T-cell (primary cell): Measurements from ENCODE around the gene XRCC2. TPM values are rescaled to one million over a fixed set of nuclear protein-coding genes. Genes with fewer than 3 reads are reported as not detected.

Experiments
- ATAC-seq, 4 experiments: fragments of 200-7000 bp in 3 of 4; fragments of 150-1000 bp in 1 of 4; cut with Tn5 transposase; replicated peaks in 1 of 4; 1 replicate in 3 of 4; 2 replicates in 1 of 4; pipeline ENCODE4 v1.10.0; 2021; ENCODE audit warnings: moderate library complexity in 3 of 4, mild to moderate bottlenecking in 2 of 4, moderate number of reproducible peaks in 1 of 4
- CTCF ChIA-PET, 2 donors: fragments of 300-600 bp; sonication (Branson Sonifier 250); formaldehyde crosslinking; loops; one replicate each; lab custom pipeline; 2022; ENCODE audit warnings: antibody characterized with exemption in 2 of 2; lab: Charles Lee
- POLR2A ChIA-PET, 2 donors: fragments of 300-600 bp; sonication (Branson Sonifier 250); formaldehyde crosslinking; loops; one replicate each; lab custom pipeline; 2022; ENCODE audit warnings: antibody characterized with exemption in 2 of 2; lab: Charles Lee
- DNase-seq, 35 experiments: peaks; one replicate each; pipeline versions ENCODE4 v3.0.0 to v3.0.0-alpha.2; 2013 to 2023
- H3K27ac ChIP-seq: one replicate; pipeline ENCODE4 v1.5.1; 2013; ENCODE audit warnings: low read length
- H3K27me3 ChIP-seq, 2 experiments: replicated peaks in 1 of 2; 1 replicate in 1 of 2; 2 replicates in 1 of 2; pipeline versions ENCODE4 v1.6.1 to v1.7.0; 2013; ENCODE audit warnings: low read length in 1 of 2, mixed read lengths in 1 of 2; ENCODE audit not compliant: control insufficient read depth in 2 of 2, insufficient read depth in 2 of 2; ENCODE audit errors: extremely low read depth in 1 of 2
- H3K36me3 ChIP-seq, 2 donors: 1 replicate in 1 of 2; 2 replicates in 1 of 2; pipeline versions ENCODE4 v1.6.1 to v1.7.0; 2013; ENCODE audit warnings: low read length in 1 of 2; ENCODE audit not compliant: control insufficient read depth in 2 of 2, insufficient read depth in 1 of 2; ENCODE audit errors: extremely low read depth in 1 of 2
- H3K4me1 ChIP-seq, 2 experiments: 1 replicate in 1 of 2; 2 replicates in 1 of 2; pipeline versions ENCODE4 v1.6.1 to v1.7.0; 2013; ENCODE audit warnings: low read length in 2 of 2, mixed read lengths in 1 of 2; ENCODE audit not compliant: insufficient read depth in 2 of 2, control insufficient read depth in 1 of 2; ENCODE audit errors: extremely low read depth in 1 of 2
- H3K4me3 ChIP-seq, 2 donors: 1 replicate in 1 of 2; 2 replicates in 1 of 2; pipeline versions ENCODE4 v1.5.1 to v1.7.0; 2013; ENCODE audit warnings: mild to moderate bottlenecking in 2 of 2, low read length in 1 of 2, moderate library complexity in 1 of 2; ENCODE audit not compliant: control insufficient read depth in 1 of 2; ENCODE audit errors: extremely low read depth in 1 of 2
- H3K9me3 ChIP-seq: 2 replicates; pipeline ENCODE4 v1.7.0; 2013
- H3K27ac Mint-ChIP-seq, 2 donors: one replicate each; pipeline ENCODE4 v1.8.0; 2020 to 2021; ENCODE audit warnings: mild to moderate bottlenecking in 2 of 2, mixed read lengths in 2 of 2
- H3K27me3 Mint-ChIP-seq, 2 donors: one replicate each; pipeline ENCODE4 v1.8.0; 2021 to 2022; ENCODE audit warnings: mixed read lengths in 2 of 2
- H3K36me3 Mint-ChIP-seq: one replicate; pipeline ENCODE4 v1.8.0; 2021; ENCODE audit warnings: mixed read lengths
- H3K4me1 Mint-ChIP-seq, 3 donors: one replicate each; pipeline ENCODE4 v1.8.0; 2020 to 2022; ENCODE audit warnings: mixed read lengths in 3 of 3, mild to moderate bottlenecking in 1 of 3
- H3K4me3 Mint-ChIP-seq, 3 donors: one replicate each; pipeline ENCODE4 v1.8.0; 2020 to 2022; ENCODE audit warnings: mild to moderate bottlenecking in 3 of 3, mixed read lengths in 3 of 3, moderate library complexity in 3 of 3
- H3K9me3 Mint-ChIP-seq, 3 donors: one replicate each; pipeline ENCODE4 v1.8.0; 2020 to 2022; ENCODE audit warnings: mixed read lengths in 3 of 3
- WGBS: methylation state at CpG from one replicate; pipeline ENCODE4 v1.1.5; 2013; ENCODE audit warnings: missing lambda C conversion rate; ENCODE audit not compliant: insufficient coverage; 5-methylcytosine and 5-hydroxymethylcytosine counted together
- total RNA-seq, 35 experiments: library from RNA in 6 of 35; stranded (reverse) in 6 of 35; fragments of 120-200 nt in 1 of 35; gene quantifications; one replicate each; pipeline versions ENCODE4 v1.2.1 to v1.2.4 and lab custom pipeline; 2013 to 2026

Gene XRCC2
- total RNA-seq, 5 donors from 2014 or later (not counting 1 experiment from before 2014, with no cell fraction given) = 0.35 to 1.3 (median 0.86) TPM

DNA sequence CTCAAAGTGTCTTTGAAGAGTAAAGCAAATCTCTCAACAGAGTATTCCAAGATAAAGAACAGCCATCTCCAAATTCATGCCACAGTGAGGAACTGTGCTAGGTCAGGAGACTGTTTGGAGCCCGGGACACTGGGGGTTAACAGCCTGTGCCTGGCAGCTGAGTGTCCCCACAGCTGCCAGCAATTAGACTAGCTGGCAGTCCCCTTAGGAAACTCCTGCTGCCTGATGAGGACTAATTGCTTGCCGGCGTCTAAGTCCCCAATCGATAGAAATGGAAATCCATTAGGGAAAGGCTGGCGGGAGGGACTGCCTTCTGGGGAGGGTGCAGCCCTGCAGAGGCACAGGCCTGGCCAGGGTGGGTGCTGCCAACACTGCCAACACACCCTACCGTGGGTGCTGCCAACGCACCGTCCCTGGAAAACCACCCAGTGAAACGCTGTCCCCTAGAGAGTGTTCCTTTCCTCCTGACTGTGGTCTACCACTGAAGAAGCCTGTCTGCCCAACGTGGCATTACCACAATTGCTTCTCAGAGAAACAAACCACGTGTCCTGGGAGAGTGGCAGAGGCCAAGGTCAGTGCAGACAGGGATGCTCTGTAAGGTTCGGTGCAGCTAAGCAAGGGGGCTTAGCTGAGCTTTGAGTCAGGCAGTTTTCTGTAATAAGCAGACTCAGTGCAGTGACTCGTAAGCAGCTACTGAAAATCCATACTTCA lies 60.8 kb downstream of the XRCC2 start:
- ChIA-PET CTCF (no interaction called here), POLR2A (no interaction called here)
- 39% methylated on average over 11 of the region's 13 CpGs for WGBS
- H3K4me1 Mint-ChIP-seq = no peaks in the 10 kb centered on the region
- H3K9me3 Mint-ChIP-seq = peaks cover 0 to 5% (median 0%) of the 10 kb centered on the region in 3 donors
- no peak overlapping the region for H3K27ac Mint-ChIP-seq
- H3K4me3 Mint-ChIP-seq = no peak overlapping the region
- H3K27ac ChIP-seq = no peak overlapping the region
- no peak for DNase-seq
- no peaks in the 10 kb centered on the region for H3K36me3 ChIP-seq
- no peaks in the 10 kb centered on the region for H3K27me3 Mint-ChIP-seq
- H3K27me3 ChIP-seq = peaks cover 0 to 7% of the 10 kb centered on the region in 2 experiments
- peaks cover 4% of the 10 kb centered on the region for H3K36me3 Mint-ChIP-seq
- H3K9me3 ChIP-seq = no peaks in the 10 kb centered on the region
- no peaks in the 10 kb centered on the region for H3K4me1 ChIP-seq
- no peak overlapping the region for H3K4me3 ChIP-seq
- ATAC-seq = no peak

DNA sequence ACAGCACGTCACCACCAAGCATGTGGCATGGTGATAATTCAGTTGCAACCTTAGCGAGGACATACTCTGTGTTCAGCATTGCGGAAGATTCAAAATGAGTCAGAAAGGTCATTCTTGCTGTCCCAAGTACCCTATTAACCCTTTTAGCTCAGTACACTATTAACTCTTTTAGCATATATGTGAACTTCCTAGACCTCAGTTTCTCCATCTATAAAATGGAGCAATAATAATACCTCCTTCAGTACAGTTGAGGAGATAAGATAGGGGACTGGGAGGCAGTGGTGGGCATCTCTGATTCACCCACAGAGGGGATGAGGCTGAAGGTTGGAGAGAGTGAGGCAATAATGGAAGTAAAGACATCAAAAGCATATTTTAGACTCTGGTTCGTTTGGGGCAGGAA lies 67.3 kb downstream of the XRCC2 start:
- WGBS = 92% methylated on average over 2 of the region's 4 CpGs
- Histone ChIP-seq H3K4me3 (no peak overlapping the region), H3K27me3 (peaks cover 0 to 3% of the 10 kb centered on the region in 2 experiments), H3K4me1 (no peaks in the 10 kb centered on the region), H3K36me3 (no peaks in the 10 kb centered on the region), H3K27ac (no peak overlapping the region), H3K9me3 (no peaks in the 10 kb centered on the region)
- H3K36me3 Mint-ChIP-seq = peaks cover 4% of the 10 kb centered on the region
- H3K27me3 Mint-ChIP-seq = no peaks in the 10 kb centered on the region
- DNase-seq = no peak
- H3K9me3 Mint-ChIP-seq = peaks cover 0 to 5% (median 0%) of the 10 kb centered on the region in 3 donors
- ChIA-PET POLR2A (no interaction called here), CTCF (no interaction called here)
- no peaks in the 10 kb centered on the region for H3K4me1 Mint-ChIP-seq
- ATAC-seq = no peak
- no peak overlapping the region for H3K4me3 Mint-ChIP-seq
- no peak overlapping the region for H3K27ac Mint-ChIP-seq

DNA sequence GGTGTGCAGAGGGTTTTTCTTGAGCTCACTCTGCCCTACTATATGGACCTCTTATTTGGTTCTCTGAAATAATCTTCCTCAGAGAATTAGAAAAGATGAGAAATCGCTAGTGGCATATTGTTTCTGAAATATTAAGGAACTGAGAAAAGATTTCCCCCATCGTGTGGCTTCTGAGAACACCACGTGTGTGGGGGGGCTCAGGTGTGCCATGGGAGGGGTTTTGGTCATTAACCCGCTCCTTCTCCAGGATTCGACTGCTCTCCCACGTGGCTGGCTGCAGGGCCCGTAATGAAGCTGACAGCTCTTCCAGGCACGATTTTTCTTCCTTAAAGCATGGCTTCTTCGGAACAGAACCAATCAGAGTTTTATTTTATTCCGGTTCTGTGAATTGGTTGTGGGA lies 67.7 kb downstream of the XRCC2 start:
- H3K4me1 Mint-ChIP-seq = no peaks in the 10 kb centered on the region

DNA sequence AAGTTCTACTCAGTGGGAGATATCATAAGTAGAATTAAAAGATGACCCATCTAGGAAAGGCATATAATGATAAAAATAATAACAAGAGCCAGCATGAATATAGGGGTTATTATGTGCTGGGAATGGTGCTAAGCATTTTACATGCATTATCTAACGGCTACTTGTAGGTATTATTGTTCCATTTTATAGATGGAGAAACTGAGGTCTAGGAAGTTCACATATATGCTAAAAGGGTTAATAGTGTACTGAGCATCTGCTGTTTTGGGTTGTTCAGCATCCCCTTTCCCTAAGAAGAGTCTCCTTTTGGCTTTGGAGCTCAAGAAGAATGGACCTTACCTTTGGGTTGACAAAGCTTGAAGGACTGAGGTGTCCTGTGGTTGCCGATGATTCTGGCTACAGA lies 68.9 kb downstream of the XRCC2 start:
- H3K4me1 ChIP-seq = no peaks in the 10 kb centered on the region
- ATAC-seq (no peak), DNase-seq (no peak)
- no peaks in the 10 kb centered on the region for H3K4me1 Mint-ChIP-seq
- WGBS = no CpG with 5 or more reads among the region's 2 CpGs
- H3K9me3 ChIP-seq = no peaks in the 10 kb centered on the region
- no peak overlapping the region for H3K27ac ChIP-seq
- ChIA-PET POLR2A (no interaction called here), CTCF (no interaction called here)
- no peaks in the 10 kb centered on the region for H3K36me3 ChIP-seq
- H3K27ac Mint-ChIP-seq = no peak overlapping the region
- peaks cover 0 to 3% of the 10 kb centered on the region in 2 experiments for H3K27me3 ChIP-seq
- H3K36me3 Mint-ChIP-seq = no peaks in the 10 kb centered on the region
- H3K27me3 Mint-ChIP-seq = no peaks in the 10 kb centered on the region
- no peak overlapping the region for H3K4me3 Mint-ChIP-seq
- no peak overlapping the region for H3K4me3 ChIP-seq
- no peaks in the 10 kb centered on the region for H3K9me3 Mint-ChIP-seq

More for the DNA sequence above, 67.7 kb downstream of the XRCC2 start:
- peaks cover 4% of the 10 kb centered on the region for H3K36me3 Mint-ChIP-seq
- Histone ChIP-seq H3K27ac (no peak overlapping the region), H3K4me1 (no peaks in the 10 kb centered on the region), H3K27me3 (peaks cover 0 to 3% of the 10 kb centered on the region in 2 experiments), H3K4me3 (no peak overlapping the region), H3K36me3 (no peaks in the 10 kb centered on the region), H3K9me3 (no peaks in the 10 kb centered on the region)
- ATAC-seq (no peak), DNase-seq (no peak)
- H3K4me3 Mint-ChIP-seq = no peak overlapping the region
- peaks cover 0 to 5% (median 0%) of the 10 kb centered on the region in 3 donors for H3K9me3 Mint-ChIP-seq
- WGBS = 86% methylated on average over 6 of the region's 10 CpGs
- ChIA-PET POLR2A (no interaction called here), CTCF (no interaction called here)
- no peaks in the 10 kb centered on the region for H3K27me3 Mint-ChIP-seq
- no peak overlapping the region for H3K27ac Mint-ChIP-seq

DNA sequence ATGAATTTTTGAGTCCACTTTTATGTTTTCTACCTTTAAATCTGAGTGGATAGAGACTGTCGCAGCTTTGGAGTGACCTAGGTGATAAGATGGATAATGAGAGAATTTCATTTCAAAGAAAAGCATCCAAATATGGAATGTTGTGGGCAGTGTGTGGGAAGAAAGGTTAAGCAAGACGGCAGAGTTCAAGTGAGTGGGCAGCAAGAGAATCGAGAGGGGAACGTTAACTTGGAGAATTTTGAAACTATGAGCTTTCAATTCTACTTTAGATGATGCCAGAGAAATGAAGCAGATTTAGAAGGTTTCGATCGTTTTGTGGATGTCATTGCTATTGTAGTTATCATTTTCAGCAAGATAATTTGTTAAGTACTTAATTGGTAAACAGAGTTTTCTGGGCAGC lies 73.0 kb downstream of the XRCC2 start:
- Histone ChIP-seq H3K36me3 (no peaks in the 10 kb centered on the region), H3K4me3 (no peak overlapping the region), H3K27me3 (no peaks in the 10 kb centered on the region), H3K27ac (no peak overlapping the region), H3K4me1 (no peaks in the 10 kb centered on the region), H3K9me3 (no peaks in the 10 kb centered on the region)
- CTCF ChIA-PET = no interaction called here
- ATAC-seq (no peak), DNase-seq (no peak)
- 51% methylated on average over 3 of the region's 6 CpGs for WGBS
- no peaks in the 10 kb centered on the region for H3K9me3 Mint-ChIP-seq
- no peaks in the 10 kb centered on the region for H3K36me3 Mint-ChIP-seq
- H3K27ac Mint-ChIP-seq = no peak overlapping the region
- H3K27me3 Mint-ChIP-seq = no peaks in the 10 kb centered on the region
- POLR2A ChIA-PET = no interaction called here
- no peak overlapping the region for H3K4me3 Mint-ChIP-seq
- H3K4me1 Mint-ChIP-seq = no peaks in the 10 kb centered on the region

DNA sequence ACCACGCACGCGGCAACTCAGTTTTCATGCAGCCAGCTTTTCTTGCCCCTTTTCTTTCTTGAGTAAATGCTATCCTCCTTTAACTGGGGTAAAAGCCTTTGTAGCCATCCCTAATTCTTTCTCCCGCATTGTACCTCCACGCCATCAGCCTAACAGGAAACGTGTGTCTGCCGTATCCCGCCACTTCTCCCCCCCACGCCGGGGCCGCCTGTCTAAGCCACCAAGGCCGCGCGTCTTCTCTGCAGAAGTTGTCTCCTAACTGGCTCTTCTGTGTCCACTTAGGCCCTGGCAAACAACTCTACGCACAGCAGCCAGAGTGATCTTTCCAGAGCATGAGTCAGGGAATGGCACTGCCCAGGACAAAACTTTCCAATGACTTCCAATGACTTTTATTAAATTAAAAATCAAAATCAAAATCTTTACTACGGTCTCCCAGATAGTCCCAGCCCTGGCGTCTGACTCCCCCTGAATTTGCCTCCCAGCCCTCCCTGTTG lies 74.6 kb downstream of the XRCC2 start:
- Histone ChIP-seq H3K27ac (no peak overlapping the region), H3K4me3 (no peak overlapping the region), H3K9me3 (no peaks in the 10 kb centered on the region), H3K36me3 (no peaks in the 10 kb centered on the region), H3K27me3 (no peaks in the 10 kb centered on the region), H3K4me1 (no peaks in the 10 kb centered on the region)
- 89% methylated on average over 17 of the region's 17 CpGs for WGBS
- Mint-ChIP-seq H3K27ac (no peak overlapping the region), H3K4me1 (no peaks in the 10 kb centered on the region), H3K27me3 (no peaks in the 10 kb centered on the region), H3K36me3 (no peaks in the 10 kb centered on the region), H3K9me3 (no peaks in the 10 kb centered on the region), H3K4me3 (no peak overlapping the region)
- ChIA-PET CTCF (no interaction called here), POLR2A (no interaction called here)
- no peak for ATAC-seq
- DNase-seq = no peak
